Measurements from ENCODE around the gene CAP1.
"Not testable (repeated sequence)": the region's sequence is repeated elsewhere in the genome, so short reads cannot be mapped to it uniquely, and the experiment has no call there.

CAP1 gene, protein sequence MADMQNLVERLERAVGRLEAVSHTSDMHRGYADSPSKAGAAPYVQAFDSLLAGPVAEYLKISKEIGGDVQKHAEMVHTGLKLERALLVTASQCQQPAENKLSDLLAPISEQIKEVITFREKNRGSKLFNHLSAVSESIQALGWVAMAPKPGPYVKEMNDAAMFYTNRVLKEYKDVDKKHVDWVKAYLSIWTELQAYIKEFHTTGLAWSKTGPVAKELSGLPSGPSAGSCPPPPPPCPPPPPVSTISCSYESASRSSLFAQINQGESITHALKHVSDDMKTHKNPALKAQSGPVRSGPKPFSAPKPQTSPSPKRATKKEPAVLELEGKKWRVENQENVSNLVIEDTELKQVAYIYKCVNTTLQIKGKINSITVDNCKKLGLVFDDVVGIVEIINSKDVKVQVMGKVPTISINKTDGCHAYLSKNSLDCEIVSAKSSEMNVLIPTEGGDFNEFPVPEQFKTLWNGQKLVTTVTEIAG

DNA sequence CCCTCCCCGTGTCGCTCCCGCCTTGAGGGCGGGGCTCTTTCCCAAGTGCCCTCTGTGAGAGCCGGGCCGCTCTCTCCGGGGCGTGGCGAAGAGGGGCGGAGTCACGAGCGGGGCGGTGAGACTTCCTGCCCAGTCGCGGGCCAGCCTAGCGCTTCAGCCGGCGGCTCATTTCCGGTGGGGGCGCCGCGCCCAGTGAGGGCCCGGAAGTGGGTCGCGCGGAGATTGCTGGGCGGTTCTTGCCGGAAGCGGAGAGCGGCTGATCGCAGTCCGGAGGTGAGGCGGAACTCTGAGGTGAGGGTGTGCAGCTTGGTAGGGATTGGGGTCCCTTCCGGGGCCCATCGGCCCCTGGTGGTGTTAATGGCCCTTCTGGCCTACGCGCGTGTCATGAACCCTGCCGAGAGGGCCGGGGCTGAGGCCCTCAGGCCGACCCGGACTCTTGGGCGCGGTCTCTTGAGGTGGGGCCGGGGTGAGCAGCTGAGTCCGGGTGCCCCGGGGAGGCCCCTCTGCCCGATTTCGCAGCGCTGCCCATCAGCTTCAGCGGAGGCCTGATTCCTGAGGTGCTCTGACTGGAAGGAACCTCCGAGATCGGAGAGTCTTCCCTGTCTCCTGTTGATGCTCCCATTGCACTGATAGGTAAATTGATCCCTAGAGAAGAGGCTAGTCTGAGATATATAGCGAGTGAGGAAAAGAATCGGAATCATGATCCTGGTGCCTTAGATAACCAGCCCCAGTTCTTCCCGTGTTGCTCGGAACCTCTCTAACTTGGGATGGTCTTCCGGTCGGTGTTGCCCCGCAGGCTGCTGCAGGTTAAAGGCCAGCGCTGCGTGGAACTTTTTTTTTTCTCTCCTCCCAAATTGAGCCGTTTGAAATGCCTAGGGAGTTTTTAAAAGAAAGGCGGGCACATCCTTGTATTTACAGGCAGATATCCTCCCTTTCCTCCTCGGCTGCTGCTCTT lies at the start of gene CAP1:
TSS of gene CAP1 (plus strand) at position 219 of the 955 bp plus-strand sequence. CDS start 18,618 bp downstream, outside the sequence.
- DNase-seq (ENCODE audit: low spot score) = peak; percentile 94
- FAIRE-seq = peak; percentile 90

DNA sequence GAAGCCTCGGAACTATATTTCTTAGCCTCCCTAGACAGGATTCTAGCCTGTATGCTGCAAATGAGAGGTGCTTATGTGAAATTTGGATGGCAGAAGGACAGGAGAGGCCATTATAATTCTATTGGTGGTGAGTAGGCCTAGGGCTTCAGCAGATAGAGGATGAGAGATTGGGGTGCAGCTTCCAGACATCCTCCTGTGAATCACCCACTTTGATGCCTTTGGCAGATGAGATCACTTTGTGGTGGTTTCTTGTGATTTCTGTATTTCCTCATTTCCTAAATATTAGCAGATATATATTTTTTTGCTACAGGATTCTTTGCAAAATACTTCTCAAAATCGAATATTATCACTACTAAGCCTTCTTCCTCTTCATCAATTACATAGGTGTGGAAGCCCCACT lies 48.3 kb upstream of the CAP1 start:
- no peak for DNase-seq (ENCODE audit: low spot score)
- FAIRE-seq = no peak

DNA sequence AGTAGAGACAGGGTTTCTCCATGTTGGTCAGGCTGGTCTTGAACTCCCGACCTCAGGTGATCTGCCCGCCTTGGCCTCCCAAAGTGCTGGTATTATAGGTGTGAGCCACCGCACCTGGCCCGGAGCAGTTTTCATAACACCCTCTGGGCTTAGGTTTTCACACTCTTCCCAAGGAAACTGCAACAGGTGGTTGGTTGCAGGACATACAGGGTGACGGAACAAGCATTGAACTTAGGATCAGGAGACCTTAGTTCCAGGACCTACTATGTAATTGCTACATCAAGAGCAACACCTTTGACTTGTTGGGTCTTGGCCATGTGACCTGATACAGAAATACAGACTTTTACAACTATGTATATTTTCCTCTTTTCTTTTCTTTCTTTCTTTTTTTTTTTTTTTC lies 47.6 kb upstream of the CAP1 start:
- FAIRE-seq = no peak
- no peak for DNase-seq (ENCODE audit: low spot score)

DNA sequence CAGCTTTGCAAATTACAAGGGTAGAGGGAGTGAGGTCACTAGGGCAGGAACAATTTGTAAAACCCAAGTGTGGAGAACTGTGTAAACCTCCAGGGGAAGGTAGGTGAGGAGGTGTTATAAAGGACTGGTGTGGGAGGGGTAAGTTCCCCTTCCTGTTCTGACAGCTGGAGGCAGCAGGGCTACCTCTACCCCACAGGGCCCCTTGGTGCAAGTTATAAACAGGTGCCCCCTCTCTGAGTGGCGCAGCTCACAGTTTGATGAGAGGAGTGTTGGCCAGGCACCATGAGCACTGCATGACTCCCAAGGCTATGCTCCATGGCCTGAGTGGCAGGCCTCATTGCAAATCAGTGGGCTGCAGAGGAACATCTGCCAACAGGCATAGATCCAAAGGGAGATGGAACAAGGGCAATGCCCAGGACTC lies 44.5 kb upstream of the CAP1 start:
- no peak for FAIRE-seq
- DNase-seq (ENCODE audit: low spot score) = no peak

DNA sequence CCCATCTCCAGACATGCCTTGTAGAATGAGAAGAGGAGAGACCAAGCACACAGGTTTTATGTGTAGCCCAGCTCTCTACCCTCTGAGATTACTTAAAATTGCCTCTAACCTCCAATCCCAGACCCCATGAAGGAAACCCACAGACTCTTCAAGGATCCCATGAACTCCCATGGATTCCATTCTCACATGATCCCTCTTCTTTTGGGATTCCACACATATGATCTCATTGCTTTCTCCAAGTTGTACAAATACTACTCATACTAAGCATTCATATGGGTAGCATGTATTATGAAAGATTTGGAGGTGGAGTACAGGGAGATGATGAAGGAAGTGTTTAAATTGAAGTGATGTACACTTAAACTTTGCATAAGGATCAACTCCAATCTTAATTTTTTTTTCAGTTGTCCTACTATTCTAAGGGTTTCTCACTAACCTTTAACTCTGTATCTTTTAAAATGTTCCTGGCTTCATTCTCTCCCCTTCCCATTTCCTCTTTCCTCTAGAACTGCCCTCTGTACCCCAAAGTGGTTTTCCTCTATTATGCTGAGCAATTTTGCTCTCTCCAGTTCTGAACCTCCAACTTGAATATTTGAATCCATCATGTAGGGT lies 44.0 kb upstream of the CAP1 start:
- DNase-seq (ENCODE audit: low spot score) (no peak), FAIRE-seq (no peak)

DNA sequence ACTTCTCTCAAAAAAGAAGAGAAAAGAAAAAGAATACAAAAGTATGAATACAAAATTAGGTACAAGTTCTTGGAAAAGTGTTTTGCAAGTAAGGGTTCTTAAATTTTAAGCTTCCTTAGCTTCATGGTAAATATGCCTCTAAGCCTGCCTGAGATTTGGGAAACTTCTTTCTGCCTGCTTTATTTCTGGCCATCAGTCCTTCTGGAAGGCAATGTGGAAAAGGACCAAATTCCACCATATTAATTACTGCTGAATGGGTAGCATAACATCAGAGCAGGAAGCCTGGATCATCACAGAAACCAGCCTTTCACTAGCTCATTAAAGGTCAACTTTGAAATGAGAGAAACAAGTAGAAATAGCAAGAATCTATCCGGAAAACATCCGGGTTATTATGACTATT lies 39.1 kb upstream of the CAP1 start:
- no peak for DNase-seq (ENCODE audit: low spot score)
- FAIRE-seq = no peak

DNA sequence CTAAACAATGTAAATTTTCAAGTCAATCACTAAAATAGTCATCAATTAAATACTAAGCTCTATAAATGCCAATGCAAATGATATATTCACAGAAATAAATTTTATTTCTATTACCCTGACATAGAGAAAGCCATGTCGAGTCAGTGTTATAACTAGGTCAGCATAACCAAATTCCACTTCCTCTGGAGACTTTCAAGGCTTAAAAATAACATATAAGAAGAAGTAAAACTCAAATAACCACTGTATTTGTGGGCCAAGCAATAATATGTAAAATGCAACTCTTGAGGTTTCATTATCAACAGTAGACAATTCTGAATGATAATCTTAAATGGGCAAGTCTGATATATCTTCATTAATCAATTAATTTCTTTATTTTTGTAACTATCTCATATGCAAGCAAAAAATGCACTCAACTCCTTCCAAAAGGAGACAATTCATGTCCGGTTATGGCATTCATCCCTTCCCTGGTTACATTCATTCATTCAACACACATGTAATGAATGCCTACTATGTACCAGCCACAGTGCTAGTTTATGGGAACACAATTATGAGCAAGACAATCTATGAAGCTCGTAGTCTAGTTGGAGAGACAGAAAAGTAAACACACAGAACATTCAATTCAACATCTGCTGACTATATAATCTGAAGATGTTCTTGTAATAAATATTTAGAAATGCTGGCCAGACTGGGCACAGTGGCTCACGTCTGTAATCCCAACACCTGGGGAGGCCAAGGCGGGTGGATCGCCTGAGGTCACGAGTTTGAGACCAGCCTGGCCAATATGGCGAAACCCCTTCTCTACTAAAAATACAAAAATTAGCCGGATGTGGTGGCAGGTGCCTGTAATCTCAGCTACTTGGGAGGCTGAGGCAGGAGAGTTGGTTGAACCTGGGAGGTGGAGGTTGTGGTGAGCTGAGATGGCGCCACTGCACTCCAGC lies 37.1 kb upstream of the CAP1 start:
- FAIRE-seq = no peak
- DNase-seq (ENCODE audit: low spot score) = no peak

DNA sequence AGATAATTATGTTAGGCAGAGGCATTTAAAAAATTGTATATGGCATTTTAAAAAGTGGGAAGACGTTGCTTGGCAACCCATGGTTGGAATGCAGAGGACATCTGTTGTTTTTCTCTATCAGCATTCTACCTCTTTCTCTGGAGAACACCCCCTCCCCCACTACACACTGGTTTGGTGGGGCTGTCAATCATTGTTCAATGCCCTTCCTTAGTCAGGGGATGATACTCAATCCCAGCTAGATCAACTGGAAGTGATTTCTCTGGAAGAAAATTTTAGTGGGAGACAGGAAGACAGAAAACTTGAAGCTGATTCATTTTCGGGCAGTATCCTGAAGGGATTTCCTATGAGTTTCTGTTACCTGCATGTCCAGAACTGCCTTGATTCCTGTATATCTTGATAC lies 35.7 kb upstream of the CAP1 start:
- no peak for FAIRE-seq
- no peak for DNase-seq (ENCODE audit: low spot score)

DNA sequence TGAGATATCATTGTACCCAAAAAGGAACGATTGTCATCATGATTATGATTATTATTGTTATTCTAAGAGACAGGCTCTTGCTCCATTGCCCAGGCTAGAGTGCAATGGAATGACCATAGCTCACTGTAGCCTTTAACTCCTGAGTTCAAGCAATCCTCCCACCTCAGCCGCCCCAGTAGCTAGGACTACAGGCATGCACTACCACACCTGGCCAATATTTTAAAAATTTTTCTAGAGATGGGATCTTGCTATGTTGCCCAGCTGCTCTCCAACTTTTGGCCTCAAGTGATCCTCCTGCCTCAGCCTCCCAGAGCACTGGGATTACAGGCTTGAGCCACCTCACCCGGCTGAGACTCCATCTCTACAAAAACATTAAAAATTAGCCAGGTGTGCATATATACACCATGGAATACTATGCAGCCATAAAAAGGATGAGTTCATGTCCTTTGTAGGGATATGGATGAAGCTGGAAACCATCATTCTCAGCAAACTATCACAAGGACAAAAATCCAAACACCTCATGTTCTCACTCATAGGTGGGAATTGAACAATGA lies 33.0 kb upstream of the CAP1 start:
- not testable (repeated sequence) for FAIRE-seq; DNase-seq (ENCODE audit: low spot score)

DNA sequence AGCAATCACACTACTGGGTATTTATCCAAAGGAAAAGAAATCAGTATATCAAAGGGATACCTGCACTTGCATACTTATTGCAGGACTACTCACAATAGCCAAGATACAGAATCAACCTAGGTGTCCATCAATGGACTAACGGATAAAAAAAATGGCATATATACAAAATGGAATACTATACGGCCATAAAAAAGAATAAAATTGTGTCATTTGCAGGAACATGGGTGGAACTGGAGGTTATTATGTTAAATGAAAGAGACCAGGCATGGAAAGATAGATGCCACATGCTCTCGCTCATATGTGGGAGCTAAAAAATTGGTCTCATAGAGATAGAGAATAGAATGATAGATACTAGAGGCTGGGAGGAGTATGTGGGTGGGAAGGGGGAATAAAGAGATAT lies 29.3 kb upstream of the CAP1 start:
- DNase-seq (ENCODE audit: low spot score) (no peak), FAIRE-seq (no peak)

DNA sequence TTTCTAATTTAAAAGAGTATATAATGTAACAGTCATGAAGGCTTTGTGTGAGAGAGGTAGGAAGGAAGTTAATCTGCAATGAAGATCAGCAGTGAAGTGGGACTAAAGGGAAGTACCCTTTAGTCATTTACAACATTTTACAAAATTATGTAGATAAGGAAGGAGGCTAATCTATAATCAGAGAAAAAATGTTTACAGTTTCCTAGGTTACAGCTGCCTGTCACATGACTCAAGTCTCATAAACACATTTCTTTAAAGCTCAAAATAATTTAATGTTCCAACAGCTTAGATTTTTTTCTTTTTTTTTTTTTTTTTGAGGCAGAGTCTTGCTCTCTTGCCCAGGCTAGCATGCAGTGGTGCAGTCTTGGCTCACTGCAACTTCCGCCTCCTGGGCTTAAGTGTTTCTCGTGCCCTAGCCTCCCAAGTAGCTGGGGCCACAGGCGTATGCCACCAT lies 26.2 kb upstream of the CAP1 start:
- DNase-seq (ENCODE audit: low spot score) (no peak), FAIRE-seq (no peak)

DNA sequence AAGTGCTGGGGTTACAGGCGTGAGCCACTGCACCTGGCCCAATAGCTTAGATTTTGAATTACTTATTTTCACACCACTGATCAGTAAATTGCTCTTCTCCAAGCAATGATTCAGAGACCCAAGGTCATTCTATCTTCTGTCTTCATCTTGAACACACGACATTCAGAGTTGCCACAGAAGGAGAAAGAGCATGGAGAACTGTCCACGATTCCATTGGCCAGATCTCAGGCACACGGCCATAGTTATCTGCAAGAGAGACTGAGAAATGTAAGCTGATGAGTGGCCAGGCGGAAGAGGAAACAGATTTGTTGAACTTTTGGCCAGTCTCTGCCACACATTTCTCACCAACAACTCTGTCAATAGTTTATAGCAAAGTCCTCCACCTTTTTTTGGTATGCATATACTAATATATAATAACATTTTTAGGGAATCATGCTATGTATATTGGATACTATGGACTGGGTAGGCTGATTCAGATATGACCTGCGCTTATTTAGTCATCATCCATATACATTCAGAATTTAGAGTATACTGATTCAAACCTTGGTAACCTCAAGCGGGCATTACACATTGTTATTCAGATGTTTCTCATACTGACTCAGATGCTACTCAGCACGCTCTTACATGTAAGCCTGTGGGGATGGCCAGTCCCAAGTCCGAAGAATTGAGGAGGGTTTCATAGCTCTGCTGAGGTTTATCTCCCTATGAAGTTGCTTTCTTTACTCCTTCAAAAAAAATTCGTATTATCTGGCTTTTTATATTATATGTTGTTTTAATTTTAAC lies 25.5 kb upstream of the CAP1 start:
- DNase-seq (ENCODE audit: low spot score) (peak; percentile 84), FAIRE-seq (peak; percentile 94)

DNA sequence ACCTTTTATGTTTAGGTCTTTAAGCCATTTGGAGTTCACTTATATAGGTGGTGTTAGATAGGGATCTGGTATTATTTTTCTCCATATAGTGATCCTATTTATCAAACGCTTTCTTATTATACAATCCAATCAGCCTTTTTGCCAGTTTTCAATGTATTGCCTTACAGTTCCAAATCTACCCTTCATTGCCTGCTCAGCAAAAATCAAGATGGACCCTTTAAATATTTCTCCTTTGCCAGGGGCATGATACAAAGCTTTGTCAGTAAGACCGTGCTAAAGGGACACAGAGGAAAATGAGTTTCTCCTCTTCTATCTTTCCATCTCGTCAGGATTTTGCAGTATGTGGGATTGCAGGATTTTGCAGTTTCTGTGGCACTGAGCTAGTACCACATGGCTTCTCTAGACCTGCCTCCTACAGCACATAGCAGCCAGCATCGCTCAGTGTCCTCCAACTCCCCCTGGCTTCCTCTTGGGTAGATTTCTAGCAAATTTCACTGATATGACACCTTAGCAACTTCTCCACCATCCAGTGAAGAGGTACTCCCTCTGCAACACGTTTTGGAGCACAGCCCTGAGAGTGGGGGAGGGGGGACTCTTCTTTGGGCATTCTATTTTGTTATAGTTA lies 22.5 kb upstream of the CAP1 start:
- FAIRE-seq = no peak
- DNase-seq (ENCODE audit: low spot score) = no peak

DNA sequence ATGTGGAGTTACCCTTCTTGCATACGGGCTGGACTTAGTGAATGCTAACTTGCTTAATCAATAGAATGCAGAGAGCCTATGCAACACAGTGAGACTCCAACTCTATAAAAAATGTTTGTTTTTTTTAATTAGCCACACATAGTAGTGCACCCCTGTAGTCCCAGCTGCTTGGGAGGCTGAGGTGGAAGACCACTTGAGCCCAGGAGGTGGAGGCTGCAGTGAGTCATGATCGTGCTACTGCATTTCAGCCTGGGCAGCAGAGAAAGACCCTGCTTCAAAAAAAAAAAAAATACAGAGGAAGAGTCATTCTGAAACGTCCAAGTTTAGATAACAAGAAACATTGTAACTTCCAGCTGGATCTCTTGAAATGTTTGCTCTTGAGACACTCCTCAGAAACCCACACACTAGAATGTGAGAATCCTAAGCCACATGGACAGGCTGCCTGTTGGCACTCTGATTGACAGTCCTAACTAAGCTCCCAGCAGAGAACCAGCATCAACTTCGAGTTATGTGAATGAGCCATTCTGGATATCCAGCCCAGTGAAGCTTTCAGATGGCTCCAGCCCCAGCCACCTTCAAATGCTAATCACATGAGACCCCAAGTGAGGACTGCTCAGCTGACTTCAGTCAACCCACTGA lies 20.0 kb upstream of the CAP1 start:
- DNase-seq (ENCODE audit: low spot score) (no peak), FAIRE-seq (no peak)

DNA sequence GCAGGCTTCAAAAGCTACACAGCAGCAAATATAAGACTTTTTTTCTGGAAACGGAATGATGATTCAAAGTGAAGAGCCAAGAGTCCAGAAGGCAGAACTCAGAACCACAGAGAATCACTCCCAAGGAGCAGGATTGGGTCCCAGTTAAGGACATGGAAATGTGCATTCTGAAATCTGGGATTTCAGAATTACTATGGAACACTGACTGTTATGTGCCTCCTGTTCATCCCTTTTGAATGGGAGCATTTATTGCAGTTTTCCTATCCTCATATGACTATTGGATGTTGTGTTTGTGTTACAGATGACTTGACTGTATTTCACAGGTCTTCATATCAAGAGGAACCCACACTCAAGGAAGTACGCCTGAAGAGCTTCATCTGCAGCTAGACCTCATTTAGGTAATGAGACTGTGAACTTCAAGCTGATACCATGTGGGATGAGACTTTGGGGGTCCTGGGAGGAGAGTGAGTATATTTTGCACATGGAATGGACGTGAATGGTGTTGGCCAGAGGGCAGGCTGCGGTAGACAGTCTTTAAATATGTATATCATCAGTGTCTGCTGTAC lies 17.1 kb upstream of the CAP1 start:
- FAIRE-seq = no peak
- DNase-seq (ENCODE audit: low spot score) = no peak

DNA sequence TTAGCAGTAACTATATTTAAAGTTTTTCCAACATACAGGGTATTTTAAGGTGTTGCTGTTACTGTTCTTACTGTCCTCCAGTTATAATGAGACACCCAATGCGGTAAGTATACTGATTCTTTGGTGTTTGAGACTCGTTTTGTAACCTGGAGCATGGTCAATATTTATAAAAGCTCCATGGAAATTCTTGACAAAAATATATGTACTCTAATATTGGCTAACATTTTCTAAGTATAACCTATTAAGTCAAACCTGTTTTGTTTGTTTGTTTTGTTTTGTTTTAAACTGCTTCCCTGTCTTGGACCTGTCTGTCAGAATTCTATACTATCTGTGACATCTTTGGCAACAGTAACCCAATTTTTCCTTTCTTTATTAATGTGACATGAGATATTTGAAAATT lies 15.9 kb upstream of the CAP1 start:
- FAIRE-seq (no peak), DNase-seq (ENCODE audit: low spot score) (no peak)

DNA sequence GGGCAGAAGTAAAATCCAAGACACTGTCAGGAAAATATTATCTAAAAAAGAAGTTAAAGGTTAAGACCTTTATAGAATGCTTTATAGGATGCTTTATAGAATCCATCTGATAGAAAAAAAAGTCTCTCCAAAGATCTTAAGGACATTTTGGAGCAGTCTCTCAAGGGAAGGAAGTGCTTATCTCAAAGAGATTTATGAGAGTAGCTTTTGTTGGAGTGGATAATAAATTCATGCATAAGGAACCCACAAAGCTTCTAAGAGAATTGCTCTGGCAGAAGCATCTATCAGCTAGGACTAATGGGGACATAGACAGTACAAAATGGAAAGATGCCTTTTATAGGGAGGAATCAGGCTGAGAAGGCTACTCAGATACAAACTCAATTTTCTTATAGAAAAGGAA lies 12.9 kb upstream of the CAP1 start:
- DNase-seq (ENCODE audit: low spot score) = no peak
- FAIRE-seq = no peak

DNA sequence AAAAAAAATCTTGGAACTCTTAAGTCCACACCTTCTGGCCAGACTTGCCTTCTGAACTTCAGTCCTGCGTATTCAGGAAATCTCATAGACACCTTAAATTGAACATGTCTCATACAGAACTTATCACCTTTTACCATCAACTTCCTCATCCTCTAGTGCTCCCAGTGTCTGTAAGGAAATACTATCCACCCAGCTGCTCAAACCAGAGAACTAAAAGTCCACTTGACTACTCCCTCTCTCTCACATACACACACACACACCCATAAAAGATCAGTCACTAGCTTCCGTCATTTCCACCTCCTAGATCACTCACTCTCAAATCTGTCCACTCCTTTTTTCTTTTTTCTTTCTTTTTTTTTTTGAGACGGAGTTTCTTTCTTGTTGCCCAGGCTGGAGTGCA lies 10.9 kb upstream of the CAP1 start:
- DNase-seq (ENCODE audit: low spot score) (no peak), FAIRE-seq (no peak)
